BE2C (cell line): ENCODE results near the gene SIAH2.

Experiments used
- DNase-seq: peaks from one replicate; pipeline ENCODE4 v3.0.0-alpha.2; 2020
- H3K27me3 ChIP-seq: fragments of 250-450 bp; sonication (Bioruptor Pico); 2 replicates; pipeline ENCODE4 v1.5.1; 2020; ENCODE audit warnings: mild to moderate bottlenecking
- H3K36me3 ChIP-seq: fragments of 250-450 bp; sonication (Bioruptor Pico); 2 replicates; pipeline ENCODE4 v1.5.1; 2020; ENCODE audit warnings: mild to moderate bottlenecking
- H3K4me1 ChIP-seq: fragments of 250-450 bp; sonication (Bioruptor Pico); 2 replicates; pipeline ENCODE4 v1.5.1; 2020
- H3K4me3 ChIP-seq: 2 replicates; pipeline ENCODE4 v1.5.1; 2011; ENCODE audit warnings: low read depth, low read length
- H3K9me3 ChIP-seq: fragments of 250-450 bp; sonication (Bioruptor Pico); 2 replicates; pipeline ENCODE4 v1.5.1; 2020
- CTCF ChIP-seq: IDR thresholded peaks from 2 replicates; pipeline ENCODE4 v1.5.1; 2012; ENCODE audit warnings: mild to moderate bottlenecking, low read depth, low read length

SIAH2 gene

DNA sequence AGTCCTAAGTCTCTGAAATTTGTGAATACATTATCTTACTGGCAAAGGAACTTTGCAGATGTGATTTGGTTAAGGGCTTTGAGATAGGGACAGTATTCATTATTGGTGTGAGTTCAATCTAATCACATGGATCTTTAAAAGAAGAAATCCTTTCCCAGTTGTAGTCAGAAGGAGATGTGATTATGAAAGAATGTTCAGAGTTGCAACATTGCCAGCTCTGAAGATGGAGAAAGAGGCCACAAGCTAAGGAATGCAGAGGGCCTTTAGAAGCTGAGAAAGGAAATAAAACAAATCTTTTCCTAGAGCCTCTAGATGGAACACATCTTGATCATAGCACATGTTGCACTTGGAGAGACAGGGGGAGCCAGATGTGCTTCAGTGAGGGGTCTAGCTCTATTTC lies 27.7 kb upstream of the SIAH2 start:
- no peak for TF ChIP-seq CTCF
- no peaks in the 10 kb centered on the region for H3K9me3 ChIP-seq
- H3K4me1 ChIP-seq, result no peaks in the 10 kb centered on the region
- DNase-seq, result no peak
- peaks cover 7% of the 10 kb centered on the region for H3K27me3 ChIP-seq
- no peak overlapping the region for H3K4me3 ChIP-seq
- H3K36me3 ChIP-seq, result no peaks in the 10 kb centered on the region

- Histone ChIP-seq H3K4me3 (no peak overlapping the region), H3K36me3 (no peaks in the 10 kb centered on the region), H3K4me1 (no peaks in the 10 kb centered on the region), H3K9me3 (no peaks in the 10 kb centered on the region), H3K27me3 (peaks cover 7% of the 10 kb centered on the region)
- no peak for DNase-seq
- no peak for TF ChIP-seq CTCF
Observed at GRCh38 chr3:150789451-150789850, 26.5 kb upstream of the SIAH2 start.

DNA sequence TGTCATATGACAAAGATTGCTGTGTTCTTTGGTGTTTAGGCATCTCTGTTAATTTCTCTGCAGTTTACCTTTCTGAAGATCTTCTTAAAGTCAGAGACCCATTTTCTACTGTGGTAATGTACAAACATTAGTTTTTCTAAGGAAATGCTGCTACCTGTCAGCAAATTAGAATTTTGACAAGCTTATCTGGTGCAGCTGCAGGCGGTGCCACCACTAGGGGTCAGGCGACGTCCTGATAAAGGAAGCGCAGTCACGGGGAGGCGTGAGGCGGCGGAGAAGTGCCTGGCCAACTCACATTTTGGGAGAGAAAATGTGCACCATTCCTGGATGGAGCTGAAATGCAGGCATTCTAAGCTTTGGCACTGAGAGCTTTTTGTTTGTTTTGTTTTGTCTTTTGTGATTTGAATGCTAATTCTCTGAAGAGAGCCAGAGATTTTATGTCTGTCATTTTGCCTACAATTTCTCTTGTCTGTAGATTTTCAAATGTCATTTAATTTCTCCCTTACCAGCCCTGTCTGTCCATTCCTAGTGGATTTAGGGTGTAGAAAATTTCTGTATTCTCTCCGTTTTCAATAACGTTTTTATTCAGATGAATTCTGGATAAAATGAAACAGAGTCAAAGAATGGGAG lies 24.9 kb upstream of the SIAH2 start:
- peaks cover 7% of the 10 kb centered on the region for H3K27me3 ChIP-seq
- DNase-seq, result peak; percentile 90
- TF ChIP-seq CTCF, result peak; percentile 93

GRCh38 chr3:150786791-150787190 lies 23.8 kb upstream of the SIAH2 start:
- H3K4me1 ChIP-seq, result no peaks in the 10 kb centered on the region
- no peaks in the 10 kb centered on the region for H3K9me3 ChIP-seq
- no peak overlapping the region for H3K4me3 ChIP-seq
- H3K36me3 ChIP-seq, result no peaks in the 10 kb centered on the region
- peaks cover 7% of the 10 kb centered on the region for H3K27me3 ChIP-seq
- DNase-seq, result no peak
- no peak for TF ChIP-seq CTCF

More for the DNA sequence above, 24.9 kb upstream of the SIAH2 start:
- Histone ChIP-seq H3K9me3 (no peaks in the 10 kb centered on the region), H3K4me1 (no peaks in the 10 kb centered on the region), H3K36me3 (no peaks in the 10 kb centered on the region), H3K4me3 (no peak overlapping the region)

DNA sequence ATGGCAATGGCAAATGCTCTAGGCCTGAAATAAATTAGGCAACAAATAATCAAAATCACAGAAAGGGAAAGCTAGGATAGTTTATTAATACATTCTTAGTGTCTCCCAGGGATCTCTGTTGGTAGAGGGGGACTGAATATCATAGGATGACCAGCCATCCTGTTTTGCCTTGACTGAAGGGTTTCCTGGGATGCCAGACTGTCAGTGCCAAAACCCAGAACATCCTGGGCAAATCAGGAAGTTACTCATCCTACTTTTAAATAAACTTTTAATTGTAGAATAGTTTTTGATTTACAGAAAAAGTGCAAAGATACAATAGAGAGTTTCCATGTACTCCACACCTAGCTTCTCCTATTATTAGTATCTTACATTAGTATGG lies 21.8 kb upstream of the SIAH2 start:
- H3K9me3 ChIP-seq, result no peaks in the 10 kb centered on the region
- no peak for TF ChIP-seq CTCF
- no peaks in the 10 kb centered on the region for H3K36me3 ChIP-seq
- H3K27me3 ChIP-seq, result peaks cover 7% of the 10 kb centered on the region
- no peaks in the 10 kb centered on the region for H3K4me1 ChIP-seq
- H3K4me3 ChIP-seq, result no peak overlapping the region
- DNase-seq, result no peak

DNA sequence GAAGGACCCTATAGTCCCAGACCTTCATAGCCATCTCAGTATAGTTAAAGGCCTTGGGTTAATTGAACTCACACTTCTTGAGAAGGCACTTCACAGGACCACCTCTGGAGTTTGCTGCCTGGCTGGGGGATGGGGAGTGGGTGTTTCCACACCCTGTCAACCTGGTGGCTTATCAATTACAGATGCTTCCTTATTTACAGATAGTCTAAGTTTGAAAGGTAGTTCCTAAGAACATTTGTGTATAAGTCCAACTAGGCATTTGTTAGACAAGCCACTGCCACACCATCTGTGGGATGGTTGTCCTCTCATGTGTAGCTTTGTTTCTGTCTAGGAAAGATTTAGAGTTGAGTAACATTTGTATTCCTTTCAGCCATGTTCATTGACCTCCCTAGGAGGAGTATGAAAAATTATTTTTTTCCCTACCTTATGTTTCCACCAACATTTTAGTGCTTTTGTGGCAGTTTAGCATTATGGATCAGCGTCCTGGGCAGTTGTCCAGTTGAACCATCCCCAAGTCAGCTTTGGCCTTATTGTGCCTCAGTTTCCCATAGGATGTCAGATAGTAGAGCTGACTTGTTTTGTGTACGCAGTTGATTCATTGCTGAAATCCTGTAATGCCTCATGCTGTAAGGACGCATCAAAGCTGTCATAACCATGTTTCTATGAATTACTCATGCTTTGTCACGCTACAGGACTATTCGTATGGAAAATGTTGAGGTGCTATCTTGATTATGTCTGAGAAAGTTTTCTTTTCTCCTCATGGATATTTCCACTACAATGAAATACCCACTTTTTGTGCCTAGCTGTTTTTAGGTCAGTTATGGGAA lies 21.2 kb upstream of the SIAH2 start:
- H3K4me3 ChIP-seq, result no peak overlapping the region
- no peaks in the 10 kb centered on the region for H3K36me3 ChIP-seq
- no peaks in the 10 kb centered on the region for H3K9me3 ChIP-seq
- TF ChIP-seq CTCF, result no peak
- no peaks in the 10 kb centered on the region for H3K4me1 ChIP-seq
- no peak for DNase-seq
- peaks cover 7% of the 10 kb centered on the region for H3K27me3 ChIP-seq
